Stimulated activated CD4-positive, alpha-beta T cell treated with anti-CD3 and anti-CD28 coated beads, Interleukin-1b, Interleukin-23, amount 100 ng/mL, for 24 hours (primary cell): ENCODE data around the gene ABTB1.

ENCODE experiments used
- DNase-seq, 4 experiments: peaks; one replicate each; pipeline ENCODE4 v3.0.0-alpha.2; 2020; ENCODE audit warnings: low read depth in 4 of 4, low spot score in 1 of 4

ABTB1 gene

GRCh38 chr3:127672429-127673190 lies at the start of gene ABTB1:
ABTB1 (plus strand) TSS chr3:127672952; CDS start chr3:127673026, 74 bp downstream.
- peak; percentile 59 to 83 (median 77) for DNase-seq

- DNase-seq, result no peak
Observed at GRCh38 chr3:127624063-127624462, 48.7 kb upstream of the ABTB1 start.

- DNase-seq, result no peak
Observed at GRCh38 chr3:127625821-127626220, 46.9 kb upstream of the ABTB1 start.

- no peak for DNase-seq
Observed at GRCh38 chr3:127628426-127628787, 44.3 kb upstream of the ABTB1 start.

GRCh38 chr3:127628788-127629466 lies 43.8 kb upstream of the ABTB1 start, which contains the start of gene PODXL2:
PODXL2 (plus strand) TSS chr3:127629185; CDS start chr3:127629220, 35 bp downstream.
- no peak for DNase-seq

GRCh38 chr3:127629467-127630403 lies 43.0 kb upstream of the ABTB1 start:
- DNase-seq, result peak in 2 of 4 experiments; percentile 13 to 23

DNA sequence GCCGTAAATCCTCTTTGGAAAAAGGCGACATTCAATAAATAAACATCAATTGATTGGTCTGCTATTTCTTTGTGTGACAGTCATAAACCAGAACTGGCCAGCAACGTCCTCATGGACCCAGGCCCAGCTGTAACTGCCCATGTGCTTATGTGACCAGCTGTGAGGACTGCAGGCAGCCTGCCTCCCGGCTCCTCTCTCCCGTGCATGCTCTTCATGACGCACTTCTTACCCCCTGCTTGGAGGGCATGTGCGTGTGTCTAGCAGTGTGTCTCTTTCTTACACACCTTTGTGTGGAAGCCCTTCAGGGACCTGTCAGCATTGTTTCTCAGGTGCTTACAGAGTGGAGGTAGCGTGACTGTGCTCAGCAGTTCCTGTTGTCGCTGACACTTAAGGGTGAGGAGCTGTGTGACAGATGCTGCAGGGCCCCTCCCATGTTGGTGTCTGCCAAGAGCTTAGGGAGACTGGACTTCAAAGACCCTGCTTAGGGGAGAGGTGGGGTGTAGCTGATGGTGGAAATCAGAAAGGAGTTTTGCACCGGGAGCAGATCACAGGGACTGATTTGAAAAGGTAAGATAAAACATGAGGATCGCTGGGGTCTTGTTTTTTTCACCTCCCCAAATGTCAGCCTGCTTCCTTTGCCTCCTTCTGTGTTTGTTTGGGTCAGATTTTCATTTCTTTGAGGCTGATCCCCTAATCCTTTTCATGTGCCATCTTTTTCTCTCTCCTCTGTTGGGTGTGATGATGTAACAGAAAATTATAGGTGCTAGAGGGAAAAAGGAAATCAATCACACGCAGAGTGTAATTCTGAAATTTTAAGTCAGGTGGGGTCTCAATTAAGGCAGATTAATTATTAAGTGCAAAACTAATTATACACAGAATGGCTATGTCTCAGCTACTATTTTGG lies 41.7 kb upstream of the ABTB1 start:
- DNase-seq, result no peak

- no peak for DNase-seq
Observed at GRCh38 chr3:127632035-127632820, 40.5 kb upstream of the ABTB1 start.

GRCh38 chr3:127634653-127635052 lies 38.1 kb upstream of the ABTB1 start:
- no peak for DNase-seq

DNA sequence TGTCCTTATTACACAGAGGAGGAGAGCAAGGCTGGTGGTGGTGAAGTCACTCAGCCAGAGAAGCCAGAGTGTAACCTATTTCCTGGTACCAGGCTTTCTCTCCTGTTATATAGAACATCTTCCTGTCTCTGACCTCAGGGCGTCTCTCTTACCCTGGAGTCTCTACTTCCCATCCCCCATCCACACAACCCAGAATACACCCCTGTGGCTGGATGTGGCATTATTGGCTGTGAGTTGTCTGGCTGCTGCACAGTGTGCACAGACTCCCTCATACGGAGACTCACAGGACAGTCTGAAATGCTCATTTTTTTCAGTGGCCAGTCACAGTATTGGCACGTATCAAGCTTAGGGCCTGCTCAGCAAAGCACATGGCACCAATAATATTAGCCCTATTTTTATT lies 35.2 kb upstream of the ABTB1 start:
- DNase-seq, result no peak

DNA sequence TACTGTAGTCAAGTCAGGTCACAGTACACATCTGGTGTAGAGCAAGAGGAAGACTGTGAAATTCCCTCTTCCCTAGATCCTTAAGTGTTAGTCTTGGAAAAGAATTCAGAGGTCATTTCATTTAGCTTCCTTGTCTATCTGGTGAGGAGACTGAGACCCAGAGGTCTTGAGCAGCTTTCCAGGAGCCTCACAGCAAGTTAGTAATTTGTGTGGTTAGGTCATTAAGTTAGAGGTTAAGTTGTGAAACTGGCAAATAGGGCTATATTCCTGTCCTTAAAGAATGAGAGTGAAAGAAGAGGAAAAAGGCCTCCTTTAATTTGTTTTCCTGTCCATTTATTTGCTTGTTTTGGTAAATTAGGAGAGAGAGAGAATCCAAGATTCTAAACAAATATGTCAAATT lies 34.8 kb upstream of the ABTB1 start:
- DNase-seq, result no peak

GRCh38 chr3:127639173-127640041 lies 33.3 kb upstream of the ABTB1 start:
- DNase-seq, result no peak

DNA sequence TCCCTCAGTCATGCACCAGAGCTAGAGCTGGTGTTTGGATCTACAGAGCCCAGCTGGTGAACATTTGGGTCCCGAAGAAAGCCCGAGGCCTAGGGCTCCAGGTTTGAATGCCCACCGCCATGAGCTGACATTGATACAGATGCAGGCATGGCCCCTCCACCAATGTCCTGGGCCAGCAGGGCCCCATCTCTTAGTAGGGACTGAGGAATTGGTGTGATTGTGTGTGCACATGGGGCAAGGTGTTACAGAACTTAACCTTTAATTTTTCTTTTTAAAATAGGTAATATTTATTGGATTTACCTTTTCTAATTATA lies 32.8 kb upstream of the ABTB1 start:
- no peak for DNase-seq

DNA sequence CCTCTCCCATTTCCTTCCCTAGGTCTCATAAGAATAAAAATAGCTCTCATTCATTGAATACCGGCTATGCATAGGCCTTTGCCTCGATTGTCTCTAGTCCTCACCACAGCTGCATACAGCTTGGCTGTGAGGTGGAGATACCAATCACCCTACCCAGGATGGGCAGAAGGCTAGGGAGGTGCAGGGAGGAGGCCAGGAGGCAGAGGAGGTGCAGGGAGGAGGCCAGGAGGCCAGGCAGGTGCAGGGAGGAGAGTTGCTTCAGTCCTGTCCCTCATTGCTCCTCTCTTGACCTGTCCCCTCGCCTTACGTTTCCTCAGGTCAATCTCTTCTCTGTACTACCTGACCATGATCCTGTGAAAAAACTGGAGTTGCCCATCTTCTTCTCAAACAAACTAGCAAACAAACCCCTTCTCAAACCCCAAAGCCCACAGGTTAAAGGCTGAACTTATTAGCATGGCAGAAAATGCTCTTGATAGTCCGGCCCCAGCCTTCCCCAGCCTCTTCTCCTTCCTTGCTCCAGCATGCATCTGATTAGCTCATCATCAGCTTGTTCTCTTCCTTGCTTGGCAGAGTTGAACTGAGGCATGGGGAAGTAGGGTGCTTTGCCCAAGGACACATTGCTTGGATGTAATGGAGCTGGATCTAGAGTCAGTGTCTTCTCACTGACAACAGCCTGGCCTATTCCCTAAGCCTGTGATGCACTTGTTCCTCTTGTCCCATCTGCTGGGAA lies 27.9 kb upstream of the ABTB1 start:
- no peak for DNase-seq

- no peak for DNase-seq
Observed at GRCh38 chr3:127645371-127646015, 27.3 kb upstream of the ABTB1 start.

DNA sequence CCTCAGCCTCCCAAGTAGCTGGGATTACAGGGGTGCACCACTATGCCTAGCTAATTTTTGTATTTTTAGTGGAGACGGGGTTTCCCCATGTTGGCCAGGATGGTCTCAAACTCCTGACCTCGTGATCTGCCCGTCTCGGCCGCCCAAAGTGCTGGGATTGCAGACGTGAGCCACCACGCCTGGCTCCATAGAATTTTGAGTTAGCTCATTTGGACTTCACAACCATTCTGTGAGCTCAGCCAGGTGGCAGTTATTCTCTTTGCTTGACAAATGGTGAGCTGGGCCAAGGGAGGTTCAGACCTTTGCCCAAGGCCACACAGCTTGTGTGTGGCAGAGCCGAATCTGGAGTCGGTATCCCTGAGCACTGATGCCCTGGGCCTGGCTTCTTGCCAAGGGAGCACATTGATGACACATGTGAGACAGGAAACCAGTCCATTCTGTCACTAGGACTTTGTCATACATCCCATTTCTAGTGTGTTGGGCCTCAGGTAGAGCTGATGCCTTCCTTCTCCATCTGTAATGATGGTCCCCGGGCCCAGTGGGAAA lies 26.2 kb upstream of the ABTB1 start:
- DNase-seq, result no peak

- no peak for DNase-seq
Observed at GRCh38 chr3:127647166-127647844, 25.4 kb upstream of the ABTB1 start.
